HK-2 (cell line): ENCODE results near the gene FANCD2.
A peak's percentile ranks its signal among the peaks of the same experiment; 100 is the strongest.
"Not testable (repeated sequence)": the region's sequence is repeated elsewhere in the genome, so short reads cannot be mapped to it uniquely, and the experiment has no call there.

Source experiments
- DNase-seq: peaks from one replicate; pipeline ENCODE4 v3.0.0-alpha.2; 2018; ENCODE audit not compliant: unreplicated experiment

FANCD2 gene

GRCh38 chr3:10026084-10026890, at the start of gene FANCD2:
Gene FANCD2 (plus strand): TSS chr3:10026437. CDS start chr3:10028658, 2,221 bp downstream.
- DNase-seq = peak; percentile 78

- DNase-seq = peak; percentile 55
Measured at GRCh38 chr3:9976721-9977709, 49.2 kb upstream of the FANCD2 start.

- DNase-seq = no peak
Measured at GRCh38 chr3:9978710-9979305, 47.4 kb upstream of the FANCD2 start.

DNA sequence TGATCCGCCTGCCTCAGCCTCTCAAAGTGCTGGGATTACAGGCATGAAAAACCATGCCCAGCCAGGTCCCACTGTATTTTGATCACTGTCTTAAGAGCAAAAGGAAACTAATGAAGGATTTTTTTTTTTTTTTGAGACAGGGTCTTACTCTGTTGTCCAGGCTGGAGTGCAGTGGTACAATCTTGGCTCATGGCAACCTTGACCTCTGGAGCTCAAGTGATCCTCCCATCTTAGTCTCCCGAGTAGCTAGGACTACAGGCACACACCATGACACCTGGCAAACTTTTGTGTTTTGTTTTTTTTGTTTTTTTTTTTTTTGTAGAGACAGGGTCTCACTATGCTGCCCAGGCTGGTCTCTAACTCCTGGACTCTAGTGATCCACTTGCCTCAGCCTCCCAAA, 46.0 kb upstream of the FANCD2 start:
- DNase-seq = no peak

- DNase-seq = no peak
Measured at GRCh38 chr3:9986230-9986725, 40.0 kb upstream of the FANCD2 start.

- DNase-seq = no peak
Measured at GRCh38 chr3:9994086-9994844, 32.0 kb upstream of the FANCD2 start.

DNA sequence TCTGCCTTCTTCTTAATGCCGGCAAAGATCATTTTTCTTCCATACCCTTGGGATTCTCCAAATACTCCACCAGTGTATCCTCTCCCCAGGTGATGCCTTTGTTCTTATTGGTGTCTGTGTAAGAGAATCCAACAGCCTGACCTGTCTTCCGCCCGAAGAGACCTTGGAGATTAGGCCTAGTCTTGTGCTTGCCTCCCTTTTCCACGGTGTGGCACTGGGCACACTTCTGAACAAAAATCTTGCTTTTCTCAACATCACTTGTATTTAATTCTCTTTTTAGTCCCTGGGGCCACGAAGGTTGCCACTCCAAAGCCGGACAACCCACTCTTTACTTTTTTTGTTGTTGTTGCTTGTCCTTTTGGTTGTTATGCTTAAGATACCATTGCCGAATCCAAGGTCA, 25.6 kb upstream of the FANCD2 start:
- DNase-seq = no peak

GRCh38 chr3:10002951-10003350, 23.3 kb upstream of the FANCD2 start:
- no peak for DNase-seq

- no peak for DNase-seq
Measured at GRCh38 chr3:10004506-10004905, 21.7 kb upstream of the FANCD2 start.

DNA sequence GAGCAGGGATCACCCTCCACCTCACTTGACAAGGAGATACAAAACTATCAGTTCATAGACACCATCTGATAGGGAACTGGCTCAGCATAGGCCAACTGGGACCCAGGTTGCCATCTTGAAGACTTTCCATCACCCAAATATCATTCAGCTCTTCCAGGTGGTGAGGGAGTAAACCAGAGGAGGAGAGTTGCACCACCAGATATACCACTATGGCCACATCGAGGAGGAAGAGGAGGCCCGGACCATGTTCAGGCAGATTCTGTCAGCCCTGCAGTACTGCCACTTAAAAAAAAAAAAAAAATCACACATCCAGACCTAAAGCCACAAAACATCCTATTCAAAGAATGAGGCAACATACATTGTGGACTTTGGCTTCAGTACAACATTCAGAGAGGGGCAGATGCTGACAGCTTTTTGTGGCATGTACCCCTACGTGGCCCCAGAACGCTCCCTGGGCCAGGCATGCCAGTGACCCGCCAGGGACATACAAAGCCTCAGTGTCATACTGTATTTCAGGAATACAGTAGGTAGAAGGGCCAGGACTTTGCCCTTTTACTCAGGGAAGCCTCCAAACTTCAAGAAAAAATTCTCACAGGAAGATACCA, 21.2 kb upstream of the FANCD2 start:
- DNase-seq = no peak

DNA sequence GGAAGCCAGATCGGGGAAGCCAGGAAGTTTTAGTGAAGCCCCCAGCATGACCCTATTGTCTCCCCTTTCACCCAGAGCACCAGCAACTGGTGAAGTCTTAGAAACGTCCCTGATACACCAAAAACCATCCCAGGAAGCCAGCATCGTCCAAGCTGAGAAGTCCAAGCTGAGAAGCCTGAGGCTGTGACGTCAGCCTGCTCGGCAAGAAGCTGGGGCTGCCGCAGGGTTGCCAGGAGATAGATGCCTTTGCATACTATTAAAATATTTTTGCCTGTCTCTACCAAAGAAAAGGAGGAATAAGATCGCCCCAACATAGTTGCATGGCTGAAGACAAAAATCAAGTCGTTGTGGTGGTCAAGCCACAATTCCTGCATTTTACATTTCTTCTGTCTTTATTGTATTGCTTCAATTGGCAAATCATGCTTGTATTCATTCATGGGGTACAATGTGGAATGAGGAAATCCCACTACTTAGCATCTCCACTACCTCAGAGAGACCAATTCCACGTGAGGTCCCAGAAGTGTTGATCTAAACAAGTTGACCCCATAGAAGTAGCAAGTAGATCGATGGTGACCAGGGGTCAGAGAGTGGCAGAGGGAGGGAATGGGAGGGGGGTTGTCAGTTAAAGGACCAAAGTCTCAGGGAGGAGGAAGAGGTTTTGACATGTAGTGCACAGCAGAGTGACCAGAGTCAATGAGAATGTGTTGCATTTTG, 20.0 kb upstream of the FANCD2 start:
- no peak for DNase-seq

GRCh38 chr3:10006762-10007090, 19.5 kb upstream of the FANCD2 start:
- no peak for DNase-seq

GRCh38 chr3:10007126-10007782, 19.0 kb upstream of the FANCD2 start:
- DNase-seq = no peak

- DNase-seq = not testable (repeated sequence)
Measured at GRCh38 chr3:10008216-10008587, 18.0 kb upstream of the FANCD2 start.

GRCh38 chr3:10008588-10009344, 17.5 kb upstream of the FANCD2 start:
- no peak for DNase-seq

DNA sequence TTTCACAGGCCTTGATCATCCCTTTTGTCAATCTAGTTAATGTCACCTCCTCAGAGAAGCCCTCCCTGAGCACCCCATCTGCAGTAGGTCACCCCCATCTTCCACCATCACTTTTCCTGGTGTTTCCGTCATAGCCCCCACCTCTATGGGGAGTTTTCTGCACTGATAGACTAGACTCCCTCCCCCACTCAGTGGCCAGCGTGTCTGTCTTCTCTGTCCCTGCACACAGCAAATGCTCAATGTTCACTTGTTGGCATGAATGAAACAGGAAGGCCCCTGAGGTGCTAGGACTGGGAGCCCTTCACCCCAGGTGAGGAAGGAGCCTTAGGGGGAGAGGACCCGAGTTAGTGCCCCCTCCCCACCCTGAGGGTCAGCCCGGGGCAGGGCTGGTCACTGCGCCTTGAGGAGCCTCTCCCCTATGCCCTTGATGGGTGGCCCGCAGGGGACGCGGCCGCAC, 15.8 kb upstream of the FANCD2 start:
- DNase-seq = no peak

GRCh38 chr3:10010878-10011465, 15.3 kb upstream of the FANCD2 start:
- DNase-seq = peak; percentile 94

- no peak for DNase-seq
Measured at GRCh38 chr3:10011631-10012030, 14.6 kb upstream of the FANCD2 start.

- no peak for DNase-seq
Measured at GRCh38 chr3:10012106-10012505, 14.1 kb upstream of the FANCD2 start.
